ENCODE results near the gene IPO9.
"Not testable (repeated sequence)": the region's sequence is repeated elsewhere in the genome, so short reads cannot be mapped to it uniquely, and the experiment has no call there.

Gene IPO9

GRCh38 chr1:201899683-201900429, 70.9 kb downstream of the IPO9 start:
- no peaks in the 10 kb centered on the region for H3K36me3 ChIP-seq (ENCODE audit: insufficient read depth)
- H3K27me3 ChIP-seq (ENCODE audit: insufficient read depth, low read depth) = no peaks in the 10 kb centered on the region
- H3K79me2 ChIP-seq (ENCODE audit: insufficient read depth, low read depth) = no peaks in the 10 kb centered on the region
- H4K20me1 ChIP-seq (ENCODE audit: insufficient read depth) = no peaks in the 10 kb centered on the region
- no peak for TF ChIP-seq CTCF (conservative IDR thresholded peaks at IDR 0.05; ENCODE audit: low read depth, low read length)
- no peak overlapping the region for H3K27ac ChIP-seq
- no peak overlapping the region for H2AFZ ChIP-seq (ENCODE audit: low read depth)
- H3K4me2 ChIP-seq = no peak overlapping the region
- H3K4me1 ChIP-seq (ENCODE audit: low read depth, poor library complexity, severe bottlenecking) = peaks cover 14% of the 10 kb centered on the region
- H3K4me3 ChIP-seq (IDR thresholded peaks at IDR 0.05; ENCODE audit: insufficient read depth, low read depth, low read length) = no peak overlapping the region
- no peak overlapping the region for H3K9ac ChIP-seq

- H3K27me3 ChIP-seq (ENCODE audit: insufficient read depth, low read depth) = no peaks in the 10 kb centered on the region
- H3K9ac ChIP-seq = no peak overlapping the region
- no peaks in the 10 kb centered on the region for H3K79me2 ChIP-seq (ENCODE audit: insufficient read depth, low read depth)
- H3K4me2 ChIP-seq = no peak overlapping the region
- no peaks in the 10 kb centered on the region for H4K20me1 ChIP-seq (ENCODE audit: insufficient read depth)
- H3K4me3 ChIP-seq (IDR thresholded peaks at IDR 0.05; ENCODE audit: insufficient read depth, low read depth, low read length) = no peak overlapping the region
- TF ChIP-seq CTCF (conservative IDR thresholded peaks at IDR 0.05; ENCODE audit: low read depth, low read length) = no peak
- H3K27ac ChIP-seq = no peak overlapping the region
- H3K36me3 ChIP-seq (ENCODE audit: insufficient read depth) = no peaks in the 10 kb centered on the region
- peaks cover 14% of the 10 kb centered on the region for H3K4me1 ChIP-seq (ENCODE audit: low read depth, poor library complexity, severe bottlenecking)
- H2AFZ ChIP-seq (ENCODE audit: low read depth) = no peak overlapping the region
Measured at GRCh38 chr1:201900476-201900875, 71.5 kb downstream of the IPO9 start.

GRCh38 chr1:201901036-201901435, 72.1 kb downstream of the IPO9 start:
- H3K4me2 ChIP-seq; H3K79me2 ChIP-seq (ENCODE audit: insufficient read depth, low read depth); H3K36me3 ChIP-seq (ENCODE audit: insufficient read depth); H3K9ac ChIP-seq; H3K27ac ChIP-seq; H3K27me3 ChIP-seq (ENCODE audit: insufficient read depth, low read depth); H3K4me3 ChIP-seq (IDR thresholded peaks at IDR 0.05; ENCODE audit: insufficient read depth, low read depth, low read length); H2AFZ ChIP-seq (ENCODE audit: low read depth); H4K20me1 ChIP-seq (ENCODE audit: insufficient read depth): not testable (repeated sequence)
- H3K4me1 ChIP-seq (ENCODE audit: low read depth, poor library complexity, severe bottlenecking) = peaks cover 11% of the 10 kb centered on the region

GRCh38 chr1:201902198-201902597, 73.2 kb downstream of the IPO9 start:
- Histone ChIP-seq H3K4me3 (IDR thresholded peaks at IDR 0.05; ENCODE audit: insufficient read depth, low read depth, low read length) (no peak overlapping the region), H3K4me2 (no peak overlapping the region), H3K27me3 (ENCODE audit: insufficient read depth, low read depth) (no peaks in the 10 kb centered on the region), H2AFZ (ENCODE audit: low read depth) (no peak overlapping the region), H4K20me1 (ENCODE audit: insufficient read depth) (no peaks in the 10 kb centered on the region), H3K36me3 (ENCODE audit: insufficient read depth) (no peaks in the 10 kb centered on the region), H3K27ac (no peak overlapping the region), H3K4me1 (ENCODE audit: low read depth, poor library complexity, severe bottlenecking) (no peaks in the 10 kb centered on the region), H3K9ac (no peak overlapping the region), H3K79me2 (ENCODE audit: insufficient read depth, low read depth) (no peaks in the 10 kb centered on the region)
- TF ChIP-seq CTCF (conservative IDR thresholded peaks at IDR 0.05; ENCODE audit: low read depth, low read length) = no peak

GRCh38 chr1:201903135-201903534, 74.2 kb downstream of the IPO9 start:
- Histone ChIP-seq H3K36me3 (ENCODE audit: insufficient read depth) (no peaks in the 10 kb centered on the region), H2AFZ (ENCODE audit: low read depth) (no peak overlapping the region), H3K4me3 (IDR thresholded peaks at IDR 0.05; ENCODE audit: insufficient read depth, low read depth, low read length) (no peak overlapping the region), H3K27ac (no peak overlapping the region), H3K27me3 (ENCODE audit: insufficient read depth, low read depth) (no peaks in the 10 kb centered on the region), H3K4me1 (ENCODE audit: low read depth, poor library complexity, severe bottlenecking) (no peaks in the 10 kb centered on the region), H3K9ac (no peak overlapping the region), H4K20me1 (ENCODE audit: insufficient read depth) (no peaks in the 10 kb centered on the region), H3K4me2 (no peak overlapping the region), H3K79me2 (ENCODE audit: insufficient read depth, low read depth) (no peaks in the 10 kb centered on the region)
- no peak for TF ChIP-seq CTCF (conservative IDR thresholded peaks at IDR 0.05; ENCODE audit: low read depth, low read length)

Data from KMS-11 (cell line).